IPS-18c (cell line): ENCODE data around the gene YIPF1.
"Not testable (repeated sequence)": the region's sequence is repeated elsewhere in the genome, so short reads cannot be mapped to it uniquely, and the experiment has no call there.

ENCODE experiments used
- H3K4me3 ChIP-seq: 2 replicates; pipeline ENCODE4 v1.7.0; 2013; ENCODE audit warnings: low read depth, mild to moderate bottlenecking, low read length, moderate library complexity; ENCODE audit not compliant: insufficient read depth
- H3K9me3 ChIP-seq: one replicate; pipeline ENCODE4 v1.6.1; 2013; ENCODE audit warnings: mild to moderate bottlenecking, low read length, moderate library complexity; ENCODE audit not compliant: control insufficient read depth, insufficient read depth

The YIPF1 gene

GRCh38 chr1:53902235-53903138 is 12.9 kb upstream of the YIPF1 start:
- H3K4me3 ChIP-seq: no peak overlapping the region
- no peaks in the 10 kb centered on the region for H3K9me3 ChIP-seq

- no peaks in the 10 kb centered on the region for H3K9me3 ChIP-seq
- no peak overlapping the region for H3K4me3 ChIP-seq
Observed at GRCh38 chr1:53899708-53900107, 10.1 kb upstream of the YIPF1 start.

- Histone ChIP-seq H3K9me3 (no peaks in the 10 kb centered on the region), H3K4me3 (no peak overlapping the region)
Observed at GRCh38 chr1:53899206-53899628, 9.6 kb upstream of the YIPF1 start.

GRCh38 chr1:53896635-53897229 is 7.1 kb upstream of the YIPF1 start:
- Histone ChIP-seq H3K4me3 (no peak overlapping the region), H3K9me3 (no peaks in the 10 kb centered on the region)

GRCh38 chr1:53895421-53895820 is 5.8 kb upstream of the YIPF1 start:
- no peak overlapping the region for H3K4me3 ChIP-seq
- H3K9me3 ChIP-seq: no peaks in the 10 kb centered on the region

- H3K9me3 ChIP-seq: no peaks in the 10 kb centered on the region
- no peak overlapping the region for H3K4me3 ChIP-seq
Observed at GRCh38 chr1:53894644-53895043, 5.0 kb upstream of the YIPF1 start.

GRCh38 chr1:53893999-53894636 is 4.5 kb upstream of the YIPF1 start, which contains the start of gene DIO1:
Gene DIO1 (plus strand): TSS chr1:53894187. CDS start chr1:53894211, 24 bp downstream.
- Histone ChIP-seq H3K9me3 (no peaks in the 10 kb centered on the region), H3K4me3 (no peak within 1 kb of the TSS)

- H3K4me3 ChIP-seq: no peak overlapping the region
- no peaks in the 10 kb centered on the region for H3K9me3 ChIP-seq
Observed at GRCh38 chr1:53892911-53893310, 3.3 kb upstream of the YIPF1 start.

- H3K9me3 ChIP-seq: no peaks in the 10 kb centered on the region
- no peak overlapping the region for H3K4me3 ChIP-seq
Observed at GRCh38 chr1:53891678-53892077, 2.1 kb upstream of the YIPF1 start.

GRCh38 chr1:53891018-53891417 is 1.4 kb upstream of the YIPF1 start:
- Histone ChIP-seq H3K4me3 (no peak overlapping the region), H3K9me3 (no peaks in the 10 kb centered on the region)

GRCh38 chr1:53890522-53890941 is 935 bp upstream of the YIPF1 start:
- no peak overlapping the region for H3K4me3 ChIP-seq
- no peaks in the 10 kb centered on the region for H3K9me3 ChIP-seq

- Histone ChIP-seq H3K9me3 (no peaks in the 10 kb centered on the region), H3K4me3 (0 out of 2 replicates have a peak overlapping the region, but pooled peaks have one; percentile 96)
Observed at GRCh38 chr1:53888681-53889080, 916 bp downstream of the YIPF1 start.

GRCh38 chr1:53883600-53883999 is 6.0 kb downstream of the YIPF1 start:
- H3K9me3 ChIP-seq, H3K4me3 ChIP-seq: not testable (repeated sequence)

GRCh38 chr1:53881853-53882252 is 7.7 kb downstream of the YIPF1 start:
- not testable (repeated sequence) for H3K4me3 ChIP-seq, H3K9me3 ChIP-seq

- Histone ChIP-seq H3K4me3 (no peak overlapping the region), H3K9me3 (no peaks in the 10 kb centered on the region)
Observed at GRCh38 chr1:53878492-53879105, 11.0 kb downstream of the YIPF1 start.

GRCh38 chr1:53875150-53875549 is 14.4 kb downstream of the YIPF1 start:
- H3K4me3 ChIP-seq, H3K9me3 ChIP-seq: not testable (repeated sequence)

GRCh38 chr1:53871773-53872484 is 17.7 kb downstream of the YIPF1 start:
- Histone ChIP-seq H3K4me3 (no peak overlapping the region), H3K9me3 (no peaks in the 10 kb centered on the region)
